HG03045 (cell line): Measurements from ENCODE around the gene PODXL2.

Experiments used
- ATAC-seq: cut with Tn5 transposase; IDR thresholded peaks from one replicate; pipeline ENCODE4 v1.9.1; 2021; ENCODE audit warnings: mild to moderate bottlenecking, moderate library complexity; ENCODE audit not compliant: unreplicated experiment

The PODXL2 gene

GRCh38 chr3:127718916-127719290 is 89.9 kb downstream of the PODXL2 start:
- no peak for ATAC-seq

DNA sequence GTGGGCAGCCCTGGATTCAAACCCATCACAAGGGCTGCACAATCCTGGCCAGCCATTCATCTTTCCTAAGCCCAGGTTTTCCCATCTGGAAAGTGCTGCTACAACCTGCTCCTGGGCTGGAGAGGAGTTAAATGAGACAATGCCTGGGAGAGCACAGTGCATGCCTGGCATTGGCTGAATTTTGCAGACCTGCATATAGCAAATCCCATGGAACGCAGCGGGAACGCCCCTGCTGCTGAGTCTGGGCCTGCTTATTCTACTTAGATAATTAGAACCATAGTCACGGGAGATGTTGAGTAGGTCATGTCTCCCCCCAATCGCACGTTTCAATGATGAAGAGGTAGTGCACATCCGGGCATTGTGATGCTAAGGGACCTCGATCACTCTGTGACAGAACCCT is 90.4 kb downstream of the PODXL2 start:
- ATAC-seq, result no peak

GRCh38 chr3:127720161-127720823 is 91.3 kb downstream of the PODXL2 start:
- ATAC-seq, result no peak

DNA sequence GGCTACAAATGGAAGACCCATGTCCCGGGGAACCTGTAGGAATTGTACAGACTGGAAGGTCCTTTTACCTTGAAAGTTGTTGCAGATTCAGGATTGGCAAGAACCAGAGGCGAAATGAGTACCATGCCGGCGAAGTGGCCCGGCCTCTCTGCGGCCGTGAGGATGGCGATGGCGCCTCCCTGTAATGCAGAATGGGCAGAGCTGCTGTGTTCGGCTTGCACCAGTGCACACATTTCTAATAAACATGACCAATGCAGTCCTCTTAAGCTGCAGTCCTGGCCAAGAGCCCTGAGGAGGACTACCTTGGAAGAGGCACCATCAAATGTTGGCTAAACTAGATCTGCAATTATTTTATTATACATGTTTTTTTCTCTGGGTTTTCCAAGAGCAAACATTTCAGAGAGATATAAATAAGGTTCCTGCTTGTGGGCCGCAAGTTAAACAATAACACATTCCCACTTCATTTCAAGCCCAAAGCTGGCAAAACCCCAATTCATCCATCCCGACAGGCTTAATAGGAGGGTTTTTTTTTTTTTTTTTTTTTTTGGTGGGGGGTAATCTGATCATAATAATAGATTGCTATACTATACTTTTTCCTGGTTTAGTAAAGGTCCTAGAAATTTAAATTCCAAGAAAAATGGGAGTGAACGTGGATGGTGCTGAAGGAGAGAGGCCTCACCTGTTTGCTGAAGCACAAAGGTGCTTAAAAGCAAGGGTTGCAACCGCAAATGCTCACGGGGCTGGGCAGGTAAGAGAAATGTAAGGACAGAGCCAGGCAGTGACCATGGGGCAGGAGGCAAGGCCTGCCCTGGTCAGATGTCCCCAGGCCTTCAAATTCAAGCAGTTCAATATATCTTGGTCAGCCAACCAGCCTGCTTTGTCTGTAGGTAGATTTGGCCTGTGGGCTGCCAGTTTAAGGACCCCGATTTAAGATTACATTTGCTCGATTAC is 92.3 kb downstream of the PODXL2 start:
- ATAC-seq, result no peak

- ATAC-seq, result no peak
Observed at GRCh38 chr3:127722091-127722784, 93.3 kb downstream of the PODXL2 start.
